Measurements from ENCODE around the gene UBXN10.

Gene UBXN10

DNA sequence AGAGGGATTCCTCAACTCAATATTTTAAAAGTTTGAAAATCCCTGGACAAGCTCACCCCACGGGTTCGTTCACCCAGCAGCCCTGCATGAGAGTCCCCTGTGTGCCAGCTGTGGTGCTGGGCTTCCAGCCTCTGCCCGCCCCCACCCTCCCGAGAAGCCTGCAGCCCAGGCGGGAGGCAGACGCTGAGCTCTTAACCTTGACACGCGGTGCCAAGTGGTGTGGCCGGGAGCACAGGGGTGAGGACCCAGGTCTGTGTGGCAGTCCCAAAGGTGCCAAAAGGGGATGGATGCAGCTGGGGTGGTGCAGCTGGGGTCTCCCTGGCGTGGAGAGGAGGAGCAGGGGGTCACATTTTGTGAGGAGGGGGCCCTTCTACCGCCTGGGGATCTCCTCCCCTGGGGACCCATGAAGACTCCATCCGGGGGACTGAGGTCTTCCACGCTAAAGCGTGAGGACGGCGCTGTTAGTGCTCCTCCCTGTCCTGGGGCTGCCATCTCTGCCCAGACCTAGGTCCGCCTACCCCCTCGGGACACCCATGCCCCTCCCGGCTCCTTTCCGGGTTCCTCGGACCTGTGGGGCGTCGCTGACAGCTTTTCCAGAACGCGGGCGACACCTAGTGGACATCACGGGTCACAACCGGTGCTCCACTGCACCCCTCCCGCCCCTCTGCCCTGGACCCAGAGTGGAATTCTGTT, 33.8 kb upstream of the UBXN10 start:
- DNase-seq (ENCODE audit: low spot score), result peak; percentile 89
- FAIRE-seq, result peak; percentile 23

DNA sequence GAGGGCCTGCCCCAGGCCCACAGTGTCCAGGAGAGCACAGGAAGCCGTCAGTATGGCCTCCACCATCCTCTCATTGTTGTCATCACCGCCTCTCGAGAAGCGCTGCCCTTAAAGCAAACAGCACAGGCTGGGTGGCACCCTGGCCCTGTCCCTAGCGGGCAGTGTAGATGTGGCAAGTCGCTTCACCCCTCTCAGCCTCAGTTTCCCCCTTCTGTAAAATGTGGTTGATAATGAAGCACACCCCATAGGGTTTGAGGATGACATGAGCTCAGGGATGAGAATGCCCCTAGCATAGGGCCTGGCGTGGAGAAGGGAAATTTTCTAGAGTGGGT, 33.3 kb upstream of the UBXN10 start:
- FAIRE-seq (no peak), DNase-seq (ENCODE audit: low spot score) (no peak)

GRCh38 chr1:20153000-20153418, 32.9 kb upstream of the UBXN10 start:
- DNase-seq (ENCODE audit: low spot score), result no peak
- FAIRE-seq, result no peak

DNA sequence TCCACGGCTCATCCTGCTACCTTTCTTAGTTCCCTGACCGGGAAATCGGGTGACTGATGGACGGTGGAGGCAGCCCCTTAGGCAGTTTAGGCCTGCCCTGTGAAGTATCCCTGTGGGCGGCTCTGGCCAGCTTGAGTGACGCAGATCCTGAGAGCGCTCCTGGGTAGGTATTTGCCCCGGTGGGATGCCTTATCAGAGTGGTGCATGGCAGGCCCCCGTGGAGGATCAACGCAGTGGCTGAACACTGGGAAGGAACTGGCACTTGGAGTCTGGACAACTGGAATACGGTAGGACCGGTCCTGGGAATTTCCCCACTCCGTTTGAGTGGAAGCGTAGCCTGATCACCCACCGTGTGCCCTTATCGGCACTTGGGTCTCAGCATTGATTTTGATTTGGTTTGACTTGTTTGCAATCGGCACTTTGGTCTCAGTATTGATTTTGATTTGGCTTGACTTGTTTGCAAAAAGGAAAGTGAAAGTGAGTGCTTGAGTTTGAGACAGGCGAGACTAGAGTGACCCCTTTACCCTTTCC, 31.5 kb upstream of the UBXN10 start:
- FAIRE-seq, result no peak
- no peak for DNase-seq (ENCODE audit: low spot score)

- FAIRE-seq, result no peak
- no peak for DNase-seq (ENCODE audit: low spot score)
Observed at GRCh38 chr1:20158358-20159070, 27.4 kb upstream of the UBXN10 start.

DNA sequence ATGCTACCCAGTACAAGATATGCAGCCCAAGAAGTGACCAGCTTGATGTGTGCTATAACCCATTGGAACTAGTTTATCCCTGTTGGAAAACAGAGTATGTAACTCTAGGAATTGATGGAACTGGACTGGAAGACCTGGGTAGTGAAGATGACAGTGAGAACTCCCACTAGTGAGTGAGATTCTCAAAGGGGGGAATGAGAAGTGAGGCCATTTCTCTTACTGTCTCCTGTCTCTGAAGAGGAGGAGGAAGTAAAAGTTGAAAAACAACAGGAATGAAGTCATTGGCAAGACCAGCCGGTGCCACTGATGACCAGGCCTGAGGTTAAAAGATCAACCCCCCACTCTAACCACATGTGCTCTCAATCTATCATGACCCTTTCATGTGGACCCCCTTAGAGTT, 25.9 kb upstream of the UBXN10 start:
- no peak for FAIRE-seq
- DNase-seq (ENCODE audit: low spot score), result no peak

DNA sequence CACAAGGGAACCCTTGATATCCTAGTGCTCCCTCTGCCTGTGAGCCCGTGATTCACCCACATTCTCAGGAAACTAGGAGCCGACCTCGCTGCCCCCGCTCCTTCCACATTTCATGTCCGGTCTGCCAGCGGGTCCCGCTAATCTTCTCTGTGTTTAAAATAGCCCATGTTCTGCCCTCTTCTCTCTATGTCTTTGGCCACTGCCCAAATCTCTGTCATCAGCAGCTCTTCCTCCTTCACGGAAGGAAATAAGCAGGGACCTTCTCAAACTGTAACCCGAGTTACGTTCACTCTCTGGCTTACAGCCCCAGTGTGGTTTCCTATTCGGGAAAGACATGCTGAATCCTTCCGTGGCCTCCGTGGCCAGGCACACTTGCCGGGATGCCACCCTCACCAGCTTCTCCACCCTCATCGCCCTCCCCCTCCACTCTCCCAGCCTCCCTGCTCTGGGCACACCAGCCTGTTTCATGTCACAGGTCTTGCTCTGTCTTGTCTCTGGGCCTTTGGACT, 21.1 kb upstream of the UBXN10 start:
- peak; percentile 40 for DNase-seq (ENCODE audit: low spot score)

DNA sequence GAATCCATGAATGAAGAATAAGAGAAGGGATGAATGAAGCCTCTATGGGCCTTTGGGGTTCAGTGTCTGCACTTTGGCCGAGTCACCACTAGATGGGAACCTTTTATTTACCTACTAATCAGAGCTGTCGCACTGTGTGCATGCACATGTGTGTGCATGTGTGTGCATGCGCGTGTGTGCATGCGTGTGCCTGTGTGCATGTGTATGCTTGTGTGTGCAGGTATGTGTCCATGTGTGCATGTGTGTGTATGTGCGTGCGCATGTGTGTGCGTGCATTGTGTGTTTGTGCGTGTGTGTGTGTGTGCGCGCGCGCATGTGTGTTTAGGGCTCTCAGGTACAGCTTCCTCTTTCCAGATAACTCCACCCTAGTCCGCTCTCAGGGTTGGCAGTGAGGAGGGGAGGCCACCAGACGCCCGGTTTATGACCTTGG, 20.4 kb upstream of the UBXN10 start:
- FAIRE-seq, result peak; percentile 72
- DNase-seq (ENCODE audit: low spot score), result peak; percentile 40

More for the DNA sequence above, 21.1 kb upstream of the UBXN10 start:
- no peak for FAIRE-seq

DNA sequence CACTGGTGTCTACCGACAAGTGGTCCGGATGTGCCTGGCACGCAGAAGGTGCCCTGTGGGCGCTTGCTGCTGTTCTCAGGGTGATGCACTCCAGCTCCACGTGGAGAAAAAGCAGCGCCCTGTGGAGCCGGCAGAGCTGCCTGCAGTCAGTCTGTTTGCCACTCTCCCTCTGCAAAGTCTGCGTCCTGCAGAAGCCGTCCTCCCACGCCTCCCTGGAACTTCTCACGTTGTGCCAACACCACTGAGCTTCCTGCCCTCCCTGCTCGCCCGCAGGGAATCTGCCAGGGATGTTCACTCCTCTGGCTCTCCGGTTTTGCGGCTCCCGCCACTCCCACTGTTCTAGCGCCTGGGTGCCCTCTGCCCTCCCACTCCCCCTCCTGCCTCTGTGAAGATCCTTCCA, 19.8 kb upstream of the UBXN10 start:
- FAIRE-seq, result no peak
- no peak for DNase-seq (ENCODE audit: low spot score)

GRCh38 chr1:20167126-20167525, 18.8 kb upstream of the UBXN10 start:
- DNase-seq (ENCODE audit: low spot score) (peak; percentile 31), FAIRE-seq (no peak)

GRCh38 chr1:20168564-20169491, 17.1 kb upstream of the UBXN10 start:
- FAIRE-seq (no peak), DNase-seq (ENCODE audit: low spot score) (no peak)

DNA sequence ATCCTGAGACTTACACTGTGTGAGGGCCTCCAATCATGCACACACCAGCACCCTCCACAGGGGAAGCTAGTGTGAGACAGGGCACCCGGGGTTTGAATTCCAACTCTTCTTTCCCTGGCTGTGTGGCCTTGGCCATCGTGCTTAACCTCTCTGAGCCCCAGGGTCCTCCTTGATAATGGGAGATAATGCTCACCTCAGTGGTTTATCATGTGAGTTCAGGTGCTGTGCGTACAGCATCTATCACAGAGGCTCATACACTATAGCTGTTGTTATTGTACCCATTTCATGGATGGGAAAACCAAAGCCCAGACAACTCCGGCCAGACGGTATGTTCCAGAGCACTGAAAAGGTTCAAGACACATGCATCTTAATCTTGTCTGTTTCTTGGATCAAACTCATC, 16.0 kb upstream of the UBXN10 start:
- DNase-seq (ENCODE audit: low spot score) (no peak), FAIRE-seq (no peak)

GRCh38 chr1:20172033-20172590, 13.8 kb upstream of the UBXN10 start:
- DNase-seq (ENCODE audit: low spot score) (no peak), FAIRE-seq (no peak)

DNA sequence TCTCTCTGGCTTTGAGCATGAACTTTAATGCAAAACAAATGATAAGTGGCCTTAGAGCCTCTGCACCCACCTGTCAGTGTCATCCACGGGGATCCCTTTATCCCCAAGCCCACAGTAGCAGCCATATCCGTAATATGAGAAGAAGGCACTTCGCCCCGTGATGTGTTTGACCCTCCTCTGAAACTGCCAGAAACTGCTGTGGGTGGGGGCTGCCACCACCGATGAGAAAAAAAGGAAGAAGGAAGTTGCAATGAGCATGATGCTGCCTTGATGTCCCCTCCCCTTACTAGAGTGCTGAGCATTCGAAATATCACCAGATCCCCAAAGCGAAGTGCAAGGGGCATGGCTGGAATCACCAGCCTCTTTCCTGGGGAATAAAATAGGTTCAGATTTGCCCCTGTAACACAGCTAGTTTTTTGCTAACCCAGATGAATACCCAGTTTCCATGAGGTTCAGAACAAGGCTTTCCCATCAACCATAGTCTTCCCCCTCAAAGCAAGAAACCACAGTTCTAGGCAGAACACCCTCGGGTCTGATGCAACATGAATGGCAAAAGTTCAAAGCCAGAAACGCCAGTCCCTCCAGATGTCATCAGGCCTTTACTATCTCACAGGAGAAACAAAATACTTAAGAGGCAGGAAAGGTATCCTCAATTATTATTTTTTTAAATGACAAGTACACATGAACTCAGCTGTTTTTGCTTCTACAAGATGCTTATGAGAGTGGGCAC, 10.8 kb upstream of the UBXN10 start:
- DNase-seq (ENCODE audit: low spot score) (no peak), FAIRE-seq (no peak)

- DNase-seq (ENCODE audit: low spot score) (no peak), FAIRE-seq (no peak)
Observed at GRCh38 chr1:20178634-20179370, 7.1 kb upstream of the UBXN10 start.

DNA sequence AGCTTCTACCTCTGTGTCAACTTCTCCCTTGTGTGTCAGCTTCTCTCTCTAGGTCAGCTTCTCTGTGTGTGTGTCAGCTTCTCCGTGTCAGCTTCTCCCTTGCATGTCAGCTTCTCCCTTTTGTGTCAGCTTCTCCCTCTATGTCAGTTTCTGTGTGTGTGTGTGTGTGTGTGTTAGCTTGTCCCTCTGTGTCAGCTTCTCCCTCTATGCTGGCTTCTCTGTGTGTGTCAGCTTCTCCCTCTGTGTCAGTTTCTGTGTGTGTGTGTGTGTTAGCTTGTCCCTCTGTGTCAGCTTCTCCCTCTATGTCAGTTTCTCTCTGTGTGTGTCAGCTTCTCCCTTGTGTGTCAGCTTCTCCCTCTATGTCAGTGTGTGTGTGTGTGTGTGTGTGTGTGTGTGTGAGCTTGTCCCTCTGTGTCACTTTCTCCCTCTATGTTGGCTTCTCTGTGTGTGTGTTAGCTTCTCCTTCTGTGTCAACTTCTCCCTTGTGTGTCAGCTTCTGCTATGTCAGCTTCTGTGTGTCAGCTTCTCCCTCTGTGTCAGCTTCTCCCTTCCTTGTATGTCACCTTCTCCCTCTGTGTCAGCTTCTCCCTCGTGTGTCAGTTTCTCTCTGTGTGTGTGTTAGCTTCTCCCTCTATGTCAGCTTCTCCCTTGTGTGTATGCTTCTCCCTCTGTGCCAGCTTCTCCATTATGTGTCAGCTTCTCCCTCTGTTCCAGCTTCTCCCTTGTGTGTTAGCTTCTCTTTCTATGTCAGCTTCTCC, 6.3 kb upstream of the UBXN10 start:
- no peak for FAIRE-seq

GRCh38 chr1:20180129-20180843, 5.6 kb upstream of the UBXN10 start:
- DNase-seq (ENCODE audit: low spot score), result no peak
- no peak for FAIRE-seq

More for the DNA sequence above, 6.3 kb upstream of the UBXN10 start:
- DNase-seq (ENCODE audit: low spot score), result no peak

GRCh38 chr1:20180844-20181207, 5.1 kb upstream of the UBXN10 start:
- FAIRE-seq, result no peak

GRCh38 chr1:20182415-20182814, 3.5 kb upstream of the UBXN10 start:
- FAIRE-seq (no peak), DNase-seq (ENCODE audit: low spot score) (no peak)

More at GRCh38 chr1:20180844-20181207, 5.1 kb upstream of the UBXN10 start:
- no peak for DNase-seq (ENCODE audit: low spot score)

Data from urothelium cell line (cell line).